HCT116 (cell line): ENCODE results near the gene C1R. TPM values are rescaled to one million over a fixed set of nuclear protein-coding genes. Genes with fewer than 3 reads are reported as not detected.

Source experiments
- ATAC-seq: fragments of 200-7000 bp; cut with Tn5 transposase; 2 replicates; pipeline ENCODE4 v1.9.1; 2020; ENCODE audit warnings: mild to moderate bottlenecking, moderate library complexity
- BruUV-seq: library from RNA; stranded (reverse); fragments of 400-500 nt; replicated peaks from 2 replicates; lab custom pipeline; 2021; lab: Mats Ljungman, UMichigan
- CTCF ChIA-PET: fragments of 300-600 bp; sonication (Branson Sonifier 250); formaldehyde crosslinking; loops from one replicate; lab custom pipeline; 2021; ENCODE audit warnings: antibody characterized with exemption; lab: Charles Lee
- POLR2A ChIA-PET: fragments of 300-600, 350-600 bp; sonication (Branson Sonifier 250); formaldehyde crosslinking; loops from one replicate; lab custom pipeline; 2021; ENCODE audit warnings: antibody characterized with exemption; lab: Charles Lee
- RAD21 ChIA-PET, 2 experiments: fragments of 300-600 bp; sonication (Branson Sonifier 250); formaldehyde crosslinking; loops; one replicate each; lab custom pipeline; 2023; ENCODE audit warnings: low total read pairs in 2 of 2; ENCODE audit not compliant: uncharacterized antibody in 2 of 2, unreplicated experiment in 2 of 2, low non-redundant PET in 1 of 2; lab: Charles Lee
- DNase-seq: peaks from one replicate; pipeline ENCODE4 v3.0.0-alpha.2; 2010; ENCODE audit warnings: low read depth, low spot score
- H2AFZ ChIP-seq: fragments of 200-600 bp; shearing (Covaris generic), sonication (generic); 2 replicates; pipeline ENCODE4 v1.6.1; 2017; ENCODE audit warnings: low read depth, mixed run types, mixed read lengths, antibody characterized with exemption, low read length; ENCODE audit not compliant: poor library complexity, severe bottlenecking
- H3K27ac ChIP-seq: 2 replicates; pipeline ENCODE4 v1.5.1; 2012; ENCODE audit warnings: low read depth, low read length
- H3K27me3 ChIP-seq: fragments of 200-600 bp; sonication (generic); 2 replicates; pipeline ENCODE4 v1.6.1; 2016; ENCODE audit warnings: mixed run types, low read length, mixed read lengths; ENCODE audit not compliant: insufficient read depth
- H3K36me3 ChIP-seq, 2 experiments: fragments of 200-500 bp in 1 of 2; fragments of 200-600 bp in 1 of 2; sonication (Bioruptor generic) in 1 of 2; sonication (generic) in 1 of 2; 2 replicates each; pipeline versions ENCODE4 v1.5.1 to v1.6.1; 2014 to 2016; ENCODE audit warnings: low read length in 2 of 2, inconsistent platforms in 1 of 2, mixed read lengths in 1 of 2, mixed run types in 1 of 2; ENCODE audit not compliant: insufficient read depth in 2 of 2, control insufficient read depth in 1 of 2
- H3K4me1 ChIP-seq, 2 experiments: fragments of 200-600 bp in 1 of 2; sonication (generic) in 1 of 2; 2 replicates each; pipeline versions ENCODE4 v1.5.1 to v1.6.1; 2012 to 2017; ENCODE audit warnings: low read length in 2 of 2, inconsistent platforms in 1 of 2, mild to moderate bottlenecking in 1 of 2, mixed read lengths in 1 of 2, mixed run types in 1 of 2, moderate library complexity in 1 of 2; ENCODE audit not compliant: insufficient read depth in 2 of 2, control insufficient read depth in 1 of 2
- H3K4me2 ChIP-seq: fragments of 200-600 bp; sonication (generic); 2 replicates; pipeline ENCODE4 v1.6.1; 2017; ENCODE audit warnings: mixed run types, low read length, mixed read lengths
- H3K4me3 ChIP-seq, 2 experiments: fragments of 200-600 bp in 1 of 2; sonication (generic) in 1 of 2; replicated peaks in 1 of 2; 2 replicates each; pipeline ENCODE4 v1.5.1; 2011 to 2016; ENCODE audit warnings: low read length in 2 of 2, control low read depth in 1 of 2, low read depth in 1 of 2, mild to moderate bottlenecking in 1 of 2, mixed read lengths in 1 of 2, mixed run types in 1 of 2
- H3K79me2 ChIP-seq: fragments of 200-600 bp; sonication (generic); 2 replicates; pipeline ENCODE4 v1.6.1; 2017; ENCODE audit warnings: mild to moderate bottlenecking, mixed run types, low read length, moderate library complexity, mixed read lengths; ENCODE audit not compliant: insufficient read depth
- H3K9ac ChIP-seq: fragments of 200-600 bp; sonication (generic); 2 replicates; pipeline ENCODE4 v1.6.1; 2016; ENCODE audit warnings: low read length, mixed read lengths
- H3K9me2 ChIP-seq: fragments of 200-600 bp; sonication (generic), shearing (Covaris generic); 2 replicates; pipeline ENCODE4 v1.6.1; 2017; ENCODE audit warnings: mixed run types, mild to moderate bottlenecking, moderate library complexity; ENCODE audit not compliant: insufficient read depth
- H3K9me3 ChIP-seq, 2 experiments: fragments of 200-500 bp in 1 of 2; fragments of 200-600 bp in 1 of 2; sonication (Bioruptor generic) in 1 of 2; sonication (generic) in 1 of 2; 2 replicates each; pipeline ENCODE4 v1.6.1; 2014 to 2017; ENCODE audit warnings: low read length in 2 of 2, mixed read lengths in 2 of 2, inconsistent platforms in 1 of 2, low read depth in 1 of 2, mild to moderate bottlenecking in 1 of 2, mixed run types in 1 of 2, moderate library complexity in 1 of 2; ENCODE audit not compliant: control insufficient read depth in 1 of 2, insufficient read depth in 1 of 2
- H4K20me1 ChIP-seq: fragments of 200-600 bp; sonication (generic), shearing (Covaris generic); 2 replicates; pipeline ENCODE4 v1.6.1; 2017; ENCODE audit warnings: mixed run types, mild to moderate bottlenecking, moderate library complexity; ENCODE audit not compliant: insufficient read depth
- EGR1 ChIP-seq: IDR thresholded peaks from 2 replicates; pipeline ENCODE4 v1.6.1; 2012; ENCODE audit warnings: low read depth
- ELF1 ChIP-seq: IDR thresholded peaks from 2 replicates; pipeline ENCODE4 v1.6.1; 2012; ENCODE audit warnings: low read depth, borderline replicate concordance
- FOSL1 ChIP-seq: IDR thresholded peaks from 2 replicates; pipeline ENCODE4 v1.6.1; 2012; ENCODE audit warnings: low read depth
- POLR2A ChIP-seq: IDR thresholded peaks from 2 replicates; pipeline ENCODE4 v1.7.0; 2011; ENCODE audit warnings: borderline replicate concordance; ENCODE audit not compliant: insufficient read depth, insufficient read length; ENCODE audit errors: extremely low read depth
- REST ChIP-seq: IDR thresholded peaks from 2 replicates; pipeline ENCODE4 v1.6.1; 2012; ENCODE audit warnings: low read depth
- SIN3A ChIP-seq: IDR thresholded peaks from 2 replicates; pipeline ENCODE4 v1.6.1; 2012; ENCODE audit warnings: low read depth
- TCF7L2 ChIP-seq: IDR thresholded peaks from 2 replicates; pipeline ENCODE4 v1.7.0; 2011; ENCODE audit warnings: borderline replicate concordance, inconsistent platforms; ENCODE audit not compliant: insufficient read depth, insufficient read length; ENCODE audit errors: extremely low read depth
- YY1 ChIP-seq: IDR thresholded peaks from 2 replicates; pipeline ENCODE4 v1.6.1; 2011; ENCODE audit warnings: low read length, low read depth, moderate library complexity, mild to moderate bottlenecking; ENCODE audit not compliant: insufficient replicate concordance; ENCODE audit errors: extremely low read depth
- ZFX ChIP-seq: fragments of 450-650 bp; IDR thresholded peaks from 2 replicates; pipeline ENCODE4 v1.6.1; 2017
- ZNF274 ChIP-seq: fragments of 200-500 bp; sonication (Bioruptor generic); IDR thresholded peaks from 2 replicates; pipeline ENCODE4 v1.6.1; 2014; ENCODE audit warnings: mild to moderate bottlenecking, low read depth, low read length, inconsistent platforms
- intact Hi-C: fragments of 100-400 bp; cut with micrococcal nuclease; formaldehyde crosslinking; loops from 2 replicates; pipeline ENCODE4 v1.10.0; 2022
- total RNA-seq: library from RNA; stranded (reverse); gene quantifications from one replicate; pipeline ENCODE4 v1.2.1, GENCODE V29; 2021; ENCODE audit not compliant: unreplicated experiment

C1R gene
- total RNA-seq, 1 experiment from 2014 or later = 4.3 TPM

- intact Hi-C loops = loop anchor here (1.0 to 5.0 kb wide), 3 partner anchors 121 to 169 kb away; partner anchors contain the start of genes C12orf57, EMG1 and PHB2
- no peak overlapping the region for H3K4me2 ChIP-seq
- H3K9me3 ChIP-seq = no peaks in the 10 kb centered on the region
- BruUV-seq = no TSS peak
- H3K9ac ChIP-seq = no peak overlapping the region
- no peak overlapping the region for H3K4me3 ChIP-seq
- H3K36me3 ChIP-seq = no peaks in the 10 kb centered on the region
- ATAC-seq = no peak; the same call in 1 of the 2 replicates
- DNase-seq = no peak
- H2AFZ ChIP-seq = no peak overlapping the region
- RAD21 ChIA-PET = no interaction called here
- no peak overlapping the region for H3K27ac ChIP-seq
- peaks cover 0 to 6% of the 10 kb centered on the region in 2 experiments; a peak in 1 of 4 replicates for H3K4me1 ChIP-seq
- H3K79me2 ChIP-seq = no peaks in the 10 kb centered on the region
- no peaks in the 10 kb centered on the region for H3K9me2 ChIP-seq
- H3K27me3 ChIP-seq = no peaks in the 10 kb centered on the region
- no peaks in the 10 kb centered on the region for H4K20me1 ChIP-seq
- POLR2A ChIA-PET = interaction anchor here (0.8 kb wide), 1 partner anchor 15 kb away, joined by 3 read pairs; no protein-coding TSS in a partner anchor
- TF ChIP-seq ZFX = no peak
- no peak for TF ChIP-seq ELF1
- no peak for TF ChIP-seq ZNF274
- TF ChIP-seq POLR2A = no peak
- CTCF ChIA-PET = interaction anchor here (1.1 to 1.6 kb wide), 2 partner anchors 14 to 147 kb away, joined by 3 to 6 read pairs; no protein-coding TSS in a partner anchor
Measured at GRCh38 chr12:7092986-7093460, 778 bp upstream of the C1R start.

GRCh38 chr12:7091660-7092228 is 501 bp downstream of the C1R start:
- Histone ChIP-seq H3K9me2 (no peaks in the 10 kb centered on the region), H3K4me3 (no peak overlapping the region), H3K4me1 (peaks cover 0 to 6% of the 10 kb centered on the region in 2 experiments; a peak in 1 of 4 replicates)
- RAD21 ChIA-PET = no interaction called here
- ATAC-seq (no peak; the same call in 1 of the 2 replicates), DNase-seq (no peak)
- POLR2A ChIA-PET = interaction anchor here (0.8 to 1.7 kb wide), 3 partner anchors 16 to 148 kb away, joined by 3 to 5 read pairs (median 3); partner anchors contain the start of genes C12orf57 and RNU7-1
- CTCF ChIA-PET = interaction anchor here (0.7 to 1.1 kb wide), 2 partner anchors 16 to 147 kb away, joined by 3 to 4 read pairs; no protein-coding TSS in a partner anchor
- TF ChIP-seq SIN3A = no peak
- no peak for TF ChIP-seq TCF7L2
- no peak for TF ChIP-seq FOSL1
- no peak for TF ChIP-seq EGR1
- TF ChIP-seq ELF1 = no peak
- no peak for TF ChIP-seq REST
- TF ChIP-seq YY1 = no peak
- TF ChIP-seq, all 23 proteins: peak for 0
- peak overlapping the region; percentile 54; the same call in 1 of the 2 replicates for H3K4me2 ChIP-seq
- H3K27ac ChIP-seq = peak overlapping the region; percentile 13; the same call in 1 of the 2 replicates
- 0 out of 2 replicates have a peak, but pooled peaks cover 4% of the 10 kb centered on the region for H3K27me3 ChIP-seq
- H3K79me2 ChIP-seq = no peaks in the 10 kb centered on the region
- intact Hi-C loops = loop anchor here (1.0 to 5.0 kb wide), 3 partner anchors 119 to 167 kb away; partner anchors contain the start of genes C12orf57, EMG1 and PHB2
- no peak overlapping the region for H3K9ac ChIP-seq
- no peak overlapping the region for H2AFZ ChIP-seq
- H3K9me3 ChIP-seq = no peaks in the 10 kb centered on the region
- H4K20me1 ChIP-seq = no peaks in the 10 kb centered on the region
- H3K36me3 ChIP-seq = no peaks in the 10 kb centered on the region
- no TSS peak for BruUV-seq
